Measurements from ENCODE around the gene IL5.

DNA sequence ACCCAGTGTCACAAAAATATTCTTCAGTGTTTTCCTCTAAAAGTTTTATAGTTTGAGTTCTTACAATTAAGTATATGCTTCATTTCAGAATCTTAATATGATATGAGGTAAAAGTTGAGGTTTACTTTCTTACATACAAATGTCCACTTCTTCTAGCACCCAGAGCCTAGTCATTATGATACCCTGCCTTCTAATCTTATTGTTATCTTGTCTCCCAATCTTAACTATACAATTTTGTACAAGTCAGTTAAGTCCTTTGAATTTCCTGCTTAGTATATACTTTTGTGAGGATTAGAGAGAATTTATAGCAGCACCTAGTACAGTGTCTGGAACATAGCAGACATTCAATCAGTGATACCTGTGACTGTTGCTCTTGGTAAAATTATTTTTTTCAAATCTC, 42.7 kb upstream of the IL5 start:
- TF ChIP-seq, protein P1, sequence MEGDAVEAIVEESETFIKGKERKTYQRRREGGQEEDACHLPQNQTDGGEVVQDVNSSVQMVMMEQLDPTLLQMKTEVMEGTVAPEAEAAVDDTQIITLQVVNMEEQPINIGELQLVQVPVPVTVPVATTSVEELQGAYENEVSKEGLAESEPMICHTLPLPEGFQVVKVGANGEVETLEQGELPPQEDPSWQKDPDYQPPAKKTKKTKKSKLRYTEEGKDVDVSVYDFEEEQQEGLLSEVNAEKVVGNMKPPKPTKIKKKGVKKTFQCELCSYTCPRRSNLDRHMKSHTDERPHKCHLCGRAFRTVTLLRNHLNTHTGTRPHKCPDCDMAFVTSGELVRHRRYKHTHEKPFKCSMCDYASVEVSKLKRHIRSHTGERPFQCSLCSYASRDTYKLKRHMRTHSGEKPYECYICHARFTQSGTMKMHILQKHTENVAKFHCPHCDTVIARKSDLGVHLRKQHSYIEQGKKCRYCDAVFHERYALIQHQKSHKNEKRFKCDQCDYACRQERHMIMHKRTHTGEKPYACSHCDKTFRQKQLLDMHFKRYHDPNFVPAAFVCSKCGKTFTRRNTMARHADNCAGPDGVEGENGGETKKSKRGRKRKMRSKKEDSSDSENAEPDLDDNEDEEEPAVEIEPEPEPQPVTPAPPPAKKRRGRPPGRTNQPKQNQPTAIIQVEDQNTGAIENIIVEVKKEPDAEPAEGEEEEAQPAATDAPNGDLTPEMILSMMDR (IDR thresholded peaks at IDR 0.05): no peak
- TF ChIP-seq POLR2AphosphoS5 (IDR thresholded peaks at IDR 0.05; ENCODE audit: low read depth, low read length) (no peak), SIN3A (IDR thresholded peaks at IDR 0.05; ENCODE audit: borderline replicate concordance, insufficient read depth, low read depth, low read length) (no peak)
- TF ChIP-seq, protein P2, sequence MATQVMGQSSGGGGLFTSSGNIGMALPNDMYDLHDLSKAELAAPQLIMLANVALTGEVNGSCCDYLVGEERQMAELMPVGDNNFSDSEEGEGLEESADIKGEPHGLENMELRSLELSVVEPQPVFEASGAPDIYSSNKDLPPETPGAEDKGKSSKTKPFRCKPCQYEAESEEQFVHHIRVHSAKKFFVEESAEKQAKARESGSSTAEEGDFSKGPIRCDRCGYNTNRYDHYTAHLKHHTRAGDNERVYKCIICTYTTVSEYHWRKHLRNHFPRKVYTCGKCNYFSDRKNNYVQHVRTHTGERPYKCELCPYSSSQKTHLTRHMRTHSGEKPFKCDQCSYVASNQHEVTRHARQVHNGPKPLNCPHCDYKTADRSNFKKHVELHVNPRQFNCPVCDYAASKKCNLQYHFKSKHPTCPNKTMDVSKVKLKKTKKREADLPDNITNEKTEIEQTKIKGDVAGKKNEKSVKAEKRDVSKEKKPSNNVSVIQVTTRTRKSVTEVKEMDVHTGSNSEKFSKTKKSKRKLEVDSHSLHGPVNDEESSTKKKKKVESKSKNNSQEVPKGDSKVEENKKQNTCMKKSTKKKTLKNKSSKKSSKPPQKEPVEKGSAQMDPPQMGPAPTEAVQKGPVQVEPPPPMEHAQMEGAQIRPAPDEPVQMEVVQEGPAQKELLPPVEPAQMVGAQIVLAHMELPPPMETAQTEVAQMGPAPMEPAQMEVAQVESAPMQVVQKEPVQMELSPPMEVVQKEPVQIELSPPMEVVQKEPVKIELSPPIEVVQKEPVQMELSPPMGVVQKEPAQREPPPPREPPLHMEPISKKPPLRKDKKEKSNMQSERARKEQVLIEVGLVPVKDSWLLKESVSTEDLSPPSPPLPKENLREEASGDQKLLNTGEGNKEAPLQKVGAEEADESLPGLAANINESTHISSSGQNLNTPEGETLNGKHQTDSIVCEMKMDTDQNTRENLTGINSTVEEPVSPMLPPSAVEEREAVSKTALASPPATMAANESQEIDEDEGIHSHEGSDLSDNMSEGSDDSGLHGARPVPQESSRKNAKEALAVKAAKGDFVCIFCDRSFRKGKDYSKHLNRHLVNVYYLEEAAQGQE (IDR thresholded peaks at IDR 0.05; ENCODE audit: insufficient read depth in 1 of 2, low read depth in 2 of 2, low read length in 1 of 2): no peak

Data from Panc1 (cell line).